HG02852 (cell line): ENCODE measurements around the gene RUSF1.

ENCODE experiments used
- ATAC-seq: cut with Tn5 transposase; IDR thresholded peaks from one replicate; pipeline ENCODE4 v1.9.1; 2021; ENCODE audit warnings: mild to moderate bottlenecking, moderate library complexity; ENCODE audit not compliant: unreplicated experiment

Gene RUSF1

GRCh38 chr16:31473264-31473984, 34.8 kb downstream of the RUSF1 start:
- ATAC-seq, result no peak

- no peak for ATAC-seq
Observed at GRCh38 chr16:31472709-31473203, 35.4 kb downstream of the RUSF1 start.

GRCh38 chr16:31471875-31472708, 36.1 kb downstream of the RUSF1 start, which contains the start of gene TGFB1I1:
TSS of gene TGFB1I1 (plus strand) at chr16:31472152. CDS start at chr16:31472189, 37 bp downstream.
- ATAC-seq, result no peak

- no peak for ATAC-seq
Observed at GRCh38 chr16:31471241-31471874, 36.8 kb downstream of the RUSF1 start.

DNA sequence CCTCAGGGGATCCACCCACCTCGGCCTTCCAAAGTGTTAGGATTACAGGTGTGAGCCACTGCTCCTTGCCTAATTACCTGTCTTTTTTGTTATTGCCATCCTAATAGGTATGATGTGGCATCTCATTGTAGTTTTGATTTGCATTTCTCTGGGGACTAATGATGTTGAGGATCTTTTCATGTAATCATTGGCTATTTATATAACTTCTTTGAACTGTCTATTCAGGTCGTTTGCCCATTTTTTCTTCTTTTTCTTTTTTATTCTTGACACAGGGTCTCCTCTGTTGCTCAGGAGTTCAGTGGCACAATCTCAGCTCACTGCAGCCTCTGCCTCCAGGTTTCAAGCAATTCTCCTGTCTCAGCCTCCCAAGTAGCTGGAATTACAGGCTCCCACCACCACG, 37.6 kb downstream of the RUSF1 start:
- ATAC-seq, result no peak

DNA sequence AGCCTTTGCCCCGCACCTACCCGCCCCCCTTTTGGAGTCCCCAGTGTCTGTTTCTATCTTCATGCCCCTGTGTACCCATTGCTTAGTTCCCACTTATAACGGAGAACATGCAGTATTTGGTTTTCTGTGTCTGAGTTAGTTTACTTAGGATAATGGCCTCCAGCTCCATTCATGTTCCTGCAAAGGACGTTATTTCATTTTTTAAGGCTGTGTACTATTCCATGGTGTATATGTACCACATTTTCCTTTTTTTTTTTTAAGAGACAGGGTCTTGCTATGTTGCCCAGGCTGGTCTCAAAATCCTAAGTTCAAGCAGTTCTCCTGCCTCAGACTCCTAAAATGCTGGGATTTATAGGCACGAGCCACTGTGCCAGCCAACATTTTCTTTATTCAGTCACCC, 40.3 kb downstream of the RUSF1 start:
- no peak for ATAC-seq

- no peak for ATAC-seq
Observed at GRCh38 chr16:31467151-31467773, 40.9 kb downstream of the RUSF1 start.

DNA sequence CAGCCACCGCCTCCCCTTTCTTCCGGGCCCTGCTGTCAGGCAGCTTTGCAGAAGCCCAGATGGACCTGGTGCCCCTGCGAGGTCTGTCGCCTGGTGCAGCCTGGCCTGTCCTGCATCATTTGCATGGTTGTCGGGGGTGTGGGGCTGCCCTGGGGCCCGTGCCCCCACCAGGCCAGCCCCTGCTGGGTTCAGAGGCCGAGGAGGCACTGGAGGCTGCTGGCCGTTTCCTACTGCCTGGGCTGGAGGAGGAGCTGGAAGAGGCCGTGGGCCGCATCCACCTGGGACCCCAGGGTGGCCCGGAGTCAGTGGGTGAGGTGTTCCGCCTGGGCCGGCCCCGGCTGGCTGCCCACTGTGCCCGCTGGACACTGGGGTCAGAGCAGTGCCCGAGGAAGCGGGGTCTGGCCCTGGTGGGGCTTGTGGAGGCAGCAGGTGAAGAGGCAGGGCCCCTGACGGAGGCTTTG, 41.8 kb downstream of the RUSF1 start:
- no peak for ATAC-seq

GRCh38 chr16:31465788-31466370, 42.3 kb downstream of the RUSF1 start:
- ATAC-seq, result no peak

DNA sequence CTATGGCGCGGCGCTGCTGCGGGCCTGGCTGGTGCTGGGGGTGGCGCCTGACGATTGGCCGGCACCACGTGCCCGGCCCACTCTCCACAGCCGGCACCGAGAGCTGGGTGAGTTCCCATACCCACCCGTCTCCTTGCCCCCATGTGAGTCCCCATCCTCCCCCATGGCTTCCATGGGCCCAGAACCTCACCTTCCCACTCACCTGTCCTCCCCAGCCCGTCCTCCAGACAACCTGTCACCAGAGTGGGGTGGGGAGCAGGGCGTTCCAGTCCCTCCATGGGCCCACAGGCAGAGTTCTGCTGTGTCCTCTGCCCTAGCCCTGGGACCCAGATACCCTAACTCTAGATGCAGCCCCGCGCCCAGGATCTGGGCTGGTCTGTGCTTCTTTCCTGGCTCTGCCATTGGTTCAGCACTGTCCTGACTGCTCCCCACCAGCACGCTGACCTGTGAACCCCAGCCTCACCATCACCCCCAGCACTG, 43.4 kb downstream of the RUSF1 start:
- ATAC-seq, result no peak

GRCh38 chr16:31464348-31464769, 43.8 kb downstream of the RUSF1 start:
- ATAC-seq, result no peak

GRCh38 chr16:31461921-31462804, 46.0 kb downstream of the RUSF1 start:
- no peak for ATAC-seq

- no peak for ATAC-seq
Observed at GRCh38 chr16:31461201-31461920, 46.8 kb downstream of the RUSF1 start.

DNA sequence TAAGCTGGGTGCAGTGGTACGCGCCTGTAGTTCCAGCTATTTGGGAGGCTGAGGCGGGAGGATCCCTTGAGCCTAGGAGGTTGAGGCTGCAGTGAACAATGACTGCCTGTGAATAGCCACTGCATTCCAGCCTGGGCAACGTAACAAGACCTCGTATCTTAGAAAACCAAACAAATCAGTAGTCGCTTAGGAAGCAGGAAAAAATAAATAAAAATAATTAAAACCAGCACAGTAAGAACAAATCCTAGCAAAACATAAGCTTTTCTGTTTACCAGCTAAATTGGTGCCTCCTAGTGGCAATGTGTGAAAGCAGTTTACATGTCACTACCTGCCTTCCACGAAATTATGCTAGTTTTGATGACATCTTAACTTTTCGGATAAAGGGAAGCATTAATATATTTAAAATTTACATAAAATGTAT, 47.6 kb downstream of the RUSF1 start:
- no peak for ATAC-seq

DNA sequence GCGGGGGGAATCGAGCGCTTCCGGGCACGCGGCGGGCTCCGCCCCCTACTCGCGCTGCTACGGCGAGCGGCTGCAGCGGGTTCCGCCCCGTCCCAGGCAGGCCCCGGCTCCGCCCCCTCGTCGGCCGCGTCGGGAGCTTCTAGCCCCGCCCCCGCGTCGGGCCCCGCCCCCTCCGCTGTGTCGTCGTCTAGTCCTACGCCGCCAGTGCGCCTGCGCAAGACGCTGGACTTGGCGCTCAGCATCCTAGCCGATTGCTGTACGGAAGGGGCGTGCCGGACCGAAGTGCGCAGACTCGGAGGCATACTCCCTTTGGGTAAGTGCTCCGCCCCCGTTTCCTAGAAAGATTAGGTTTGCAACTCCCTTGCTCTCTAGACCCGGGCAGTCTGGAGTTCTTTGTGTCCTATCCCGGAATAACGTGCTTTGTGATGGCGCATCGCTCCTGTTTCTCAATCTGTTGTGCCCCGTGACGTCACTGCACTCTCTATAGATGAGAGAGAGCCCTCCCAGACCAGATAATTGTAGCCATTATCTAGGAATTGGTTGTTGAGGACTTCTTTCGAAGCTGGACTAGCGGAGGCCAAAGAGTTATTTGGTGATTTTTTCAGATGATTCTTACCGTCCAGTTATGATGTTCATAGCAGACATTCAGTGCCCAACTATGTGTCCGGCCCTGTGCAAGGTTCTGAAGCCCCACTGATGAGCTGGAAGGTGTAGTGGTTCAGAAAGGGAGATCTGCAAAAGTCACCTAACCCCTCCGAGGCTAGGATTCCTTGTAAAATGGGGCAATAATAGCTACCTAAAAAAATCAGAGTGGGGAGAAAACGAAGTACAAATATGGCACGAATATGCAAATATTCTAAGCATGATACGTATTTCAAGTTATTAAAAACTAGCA, 48.3 kb downstream of the RUSF1 start:
- ATAC-seq, result peak; percentile 66

- ATAC-seq, result peak; percentile 75
Observed at GRCh38 chr16:31458844-31459686, 49.1 kb downstream of the RUSF1 start, which contains the start of gene ARMC5. TSS of gene ARMC5 (plus strand) at chr16:31459501. CDS start at chr16:31459525, 24 bp downstream.
